Stimulated activated CD4-positive, alpha-beta T cell treated with anti-CD3 and anti-CD28 coated beads, Interleukin-12 subunit alpha, Interleukin-12 subunit beta, amount 100 ng/mL, for 4 hours (primary cell): ENCODE measurements around the gene MESP2.

Experiments
- DNase-seq: peaks from one replicate; pipeline ENCODE4 v3.0.0-alpha.2; 2020

MESP2 gene

GRCh38 chr15:89776274-89777072 is at the start of gene MESP2:
MESP2 (plus strand) TSS chr15:89776332; CDS start chr15:89776358, 26 bp downstream.
- DNase-seq: peak; percentile 51

DNA sequence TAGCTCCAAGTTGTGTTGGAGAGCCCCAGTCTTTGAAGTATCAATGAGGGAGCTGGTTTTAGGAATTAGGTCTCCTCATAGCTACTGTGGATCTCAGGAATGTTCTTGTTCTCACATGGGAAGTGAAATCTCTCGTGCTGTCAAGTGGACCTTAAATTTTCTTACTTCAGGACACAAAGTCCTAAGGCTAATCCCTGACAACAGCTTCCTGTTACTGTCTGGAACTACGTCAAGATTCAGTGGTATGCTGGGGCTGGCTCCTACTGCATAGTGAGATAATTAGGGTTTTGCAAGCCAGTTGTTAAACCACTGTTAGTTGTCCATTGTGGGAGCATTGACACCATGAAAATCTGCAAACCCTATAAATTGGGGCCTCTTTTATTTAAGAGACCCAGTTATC is 47.9 kb upstream of the MESP2 start:
- DNase-seq: no peak

GRCh38 chr15:89731275-89731674 is 44.9 kb upstream of the MESP2 start:
- no peak for DNase-seq

DNA sequence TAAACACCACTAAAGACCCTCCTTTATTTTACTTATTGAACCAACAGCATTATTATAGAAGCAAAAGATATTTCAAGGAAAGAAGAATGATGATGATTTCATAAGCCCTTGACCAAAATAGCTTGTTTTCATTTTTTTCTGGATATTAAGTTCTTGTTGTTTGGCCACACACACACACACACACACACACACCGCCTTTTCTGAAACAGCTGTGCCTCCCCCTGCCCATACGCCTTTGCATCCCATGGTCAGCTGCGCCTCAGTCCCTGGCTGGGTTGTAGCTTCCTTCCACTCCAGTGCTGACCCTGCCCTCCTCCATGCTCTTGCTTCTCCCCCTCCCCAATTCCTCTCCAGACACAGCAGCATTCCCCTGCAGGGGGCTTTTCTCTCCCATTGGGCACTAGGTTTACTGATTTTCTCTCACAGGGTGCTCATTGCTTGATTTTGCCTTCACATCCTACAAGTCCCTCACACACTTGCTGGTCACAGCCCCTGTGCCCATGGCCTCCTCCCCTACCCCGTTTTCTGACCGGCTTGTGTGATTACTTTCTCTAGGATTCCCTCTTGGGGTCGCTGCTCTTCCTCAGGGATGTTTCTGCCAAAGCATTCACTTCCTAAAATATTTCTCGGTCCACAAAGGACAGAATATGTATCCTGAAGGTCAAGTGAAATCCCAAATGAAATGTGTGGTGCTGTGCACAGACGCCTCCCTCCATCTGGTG is 43.5 kb upstream of the MESP2 start:
- DNase-seq: no peak

DNA sequence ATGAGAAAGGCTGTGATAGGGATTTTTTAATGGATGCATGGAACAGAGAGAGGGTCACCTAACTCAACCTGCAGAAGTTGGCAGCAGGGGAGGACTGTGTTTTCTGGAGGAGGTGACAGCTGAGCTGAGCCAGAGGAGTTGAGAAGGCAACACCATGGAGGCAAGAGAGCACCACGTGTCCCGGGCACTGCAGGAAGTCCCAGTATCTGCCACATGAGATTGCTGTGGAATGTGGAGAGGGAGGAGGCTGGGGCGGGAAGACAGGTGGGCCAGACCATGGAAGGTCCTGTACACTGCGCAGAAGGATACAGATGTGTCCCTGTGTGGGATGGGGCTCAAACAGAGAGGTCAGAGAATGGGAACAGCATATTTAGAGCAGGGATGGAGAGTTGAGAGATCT is 40.4 kb upstream of the MESP2 start:
- DNase-seq: no peak

DNA sequence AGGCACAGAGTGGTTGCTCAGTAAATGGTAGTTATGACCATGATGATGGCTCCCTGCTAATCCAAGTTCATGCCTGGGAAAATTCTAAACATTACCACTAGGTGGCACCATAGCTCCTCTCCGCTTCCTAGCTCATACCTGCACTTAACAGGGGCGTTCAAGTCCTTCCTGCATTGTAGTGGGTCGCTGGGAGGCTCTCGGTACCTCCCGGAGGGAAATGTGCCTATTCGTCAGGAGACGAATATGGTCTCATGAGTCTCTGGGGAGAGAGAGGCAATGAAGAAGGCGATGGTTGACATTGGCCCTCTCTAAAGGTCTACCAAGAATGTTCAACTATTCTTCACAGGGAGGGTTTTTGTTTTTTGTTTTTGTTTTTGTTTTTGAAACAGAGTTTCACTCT is 36.0 kb upstream of the MESP2 start:
- peak; percentile 30 for DNase-seq

DNA sequence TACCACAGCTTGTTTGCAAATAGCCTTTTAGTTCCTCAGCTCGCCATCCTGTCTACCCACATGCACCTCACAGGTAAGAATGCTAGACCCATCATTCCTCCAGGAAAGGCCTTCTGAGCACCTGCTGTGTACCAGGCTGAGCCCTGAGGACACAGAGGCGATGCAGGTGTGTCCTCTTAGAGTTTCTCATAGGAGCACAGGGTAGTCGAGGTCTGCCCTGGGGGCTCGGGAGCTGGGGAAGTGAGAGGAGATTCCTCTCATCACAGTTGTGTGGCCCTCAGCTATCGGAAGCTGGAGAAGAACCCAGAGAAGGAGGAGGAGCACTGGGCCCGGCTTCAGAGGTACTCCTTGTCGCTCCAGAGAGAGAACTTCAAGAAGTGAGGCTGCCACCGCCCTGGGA is 33.1 kb upstream of the MESP2 start:
- DNase-seq: no peak

- no peak for DNase-seq
Measured at GRCh38 chr15:89743594-89743993, 32.5 kb upstream of the MESP2 start.

DNA sequence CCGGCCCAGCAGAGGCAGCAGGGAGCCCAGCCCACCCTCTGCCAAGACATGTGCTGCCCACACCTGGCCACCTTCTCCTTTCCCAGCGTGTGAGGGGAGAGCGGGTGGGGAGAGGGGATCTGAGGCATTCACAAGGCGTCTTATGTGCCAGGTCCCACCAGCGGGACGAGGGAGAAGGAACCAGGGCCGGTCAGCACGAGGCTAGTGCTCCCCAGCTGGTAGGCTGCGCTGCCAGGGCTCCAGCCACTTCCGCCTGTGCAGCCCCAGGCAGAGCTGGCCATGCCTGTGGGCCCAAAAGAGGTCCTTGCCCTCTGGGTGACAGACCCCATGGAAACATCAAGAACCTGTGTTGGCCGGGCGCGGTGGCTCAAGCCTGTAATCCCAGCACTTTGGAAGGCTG is 31.0 kb upstream of the MESP2 start:
- DNase-seq: no peak

DNA sequence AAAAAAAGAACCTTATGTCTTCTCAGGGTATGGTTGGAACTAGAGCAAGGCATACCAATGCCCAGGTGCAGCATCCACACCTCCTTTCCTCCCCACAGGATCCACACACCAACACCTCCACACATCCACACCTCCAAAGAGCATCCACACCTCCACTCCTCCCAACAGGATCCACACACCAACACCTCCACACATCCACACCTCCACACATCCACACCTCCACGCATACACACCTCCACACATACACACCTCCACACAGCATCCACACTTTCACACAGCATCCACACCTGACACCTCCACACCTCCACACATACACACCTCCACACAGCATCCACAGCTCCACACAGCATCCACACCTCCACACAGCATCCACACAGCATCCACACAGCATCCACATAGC is 30.4 kb upstream of the MESP2 start:
- no peak for DNase-seq

- no peak for DNase-seq
Measured at GRCh38 chr15:89746386-89746780, 29.7 kb upstream of the MESP2 start.

DNA sequence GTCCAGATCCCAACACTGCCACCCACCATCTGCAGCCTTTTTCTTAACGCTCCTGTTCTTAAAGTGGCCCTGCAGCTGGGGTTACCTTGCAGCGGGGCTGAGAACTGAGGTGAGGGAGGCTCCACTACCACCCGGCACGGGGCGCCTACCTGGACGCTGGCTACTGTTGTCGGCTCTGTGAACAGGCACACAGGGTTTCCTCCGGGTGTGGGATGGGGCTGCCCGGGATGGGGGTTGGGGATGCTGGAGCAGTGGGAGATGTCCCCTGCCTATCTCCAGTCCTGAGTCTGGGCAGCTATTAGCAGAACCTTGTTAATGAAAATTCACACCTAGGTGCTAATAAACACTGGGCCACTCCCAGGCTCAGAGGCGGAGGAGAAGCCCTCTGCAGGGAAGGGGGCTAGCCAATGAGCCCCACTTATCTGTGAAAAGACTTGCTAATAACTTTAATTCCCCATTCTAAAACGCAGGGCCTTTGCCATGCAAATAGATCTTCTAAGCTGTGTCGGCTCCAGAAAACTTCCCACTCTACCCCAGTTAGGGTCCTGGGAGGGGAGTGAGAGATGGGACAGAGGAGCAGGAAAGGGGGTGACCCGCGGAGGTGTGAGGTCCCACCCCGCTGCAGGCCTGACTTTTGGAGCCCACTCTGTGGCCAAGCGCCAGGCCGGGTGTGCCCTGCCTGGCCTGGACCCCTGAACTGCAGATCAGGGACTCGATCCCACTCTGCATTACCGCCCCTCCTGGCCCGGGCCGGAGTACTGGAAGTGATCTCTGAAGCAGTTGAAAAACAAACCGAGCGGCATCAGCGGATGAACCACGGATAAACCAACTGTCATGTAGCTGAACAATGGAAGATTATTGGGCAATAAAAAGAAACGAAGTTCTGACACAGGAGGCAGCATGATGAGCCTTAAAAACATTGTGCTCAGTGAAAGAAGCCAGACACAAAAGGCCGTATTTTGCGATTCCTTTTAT is 28.1 kb upstream of the MESP2 start:
- DNase-seq: no peak

DNA sequence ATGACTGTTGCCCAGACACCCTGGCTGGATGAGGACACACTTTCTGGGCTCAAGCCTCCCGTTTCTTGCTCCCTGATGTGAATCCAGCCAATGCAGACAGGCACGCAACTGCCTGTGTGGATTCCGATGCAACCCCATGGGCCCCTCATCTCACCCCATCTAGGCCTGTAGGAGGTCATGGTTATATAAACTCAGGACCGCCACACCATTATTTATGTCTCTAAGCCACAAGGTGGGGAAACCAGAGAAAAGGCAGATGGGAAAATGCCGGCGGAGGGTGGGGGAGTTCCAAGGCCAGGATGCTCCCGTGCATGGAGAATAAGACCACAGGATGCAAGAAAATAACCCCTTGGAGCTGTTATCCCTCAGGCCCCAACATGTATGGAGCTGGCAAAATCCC is 27.1 kb upstream of the MESP2 start:
- DNase-seq: no peak

DNA sequence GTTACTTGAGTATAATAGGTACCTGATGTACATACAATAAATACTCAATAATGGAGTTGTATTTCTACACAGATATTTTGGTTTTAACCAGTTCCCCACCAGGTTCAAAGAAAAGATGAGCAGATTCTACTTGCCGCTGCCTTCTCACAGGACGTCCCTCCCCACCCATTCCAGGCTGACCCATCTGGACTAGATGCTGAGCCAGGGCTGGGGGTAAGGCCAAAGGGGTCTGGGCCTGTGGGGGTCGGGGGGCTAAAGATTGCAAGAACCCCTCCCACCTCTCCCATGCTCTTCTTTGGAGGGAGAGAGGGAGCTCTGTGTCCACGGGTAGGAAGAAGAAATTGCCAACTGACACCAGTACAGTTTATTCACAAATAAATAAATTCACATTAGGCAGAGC is 26.6 kb upstream of the MESP2 start:
- no peak for DNase-seq

- peak; percentile 6 for DNase-seq
Measured at GRCh38 chr15:89749951-89750559, 26.1 kb upstream of the MESP2 start.

GRCh38 chr15:89750560-89751542 is 25.3 kb upstream of the MESP2 start, which contains the start of gene MESP1:
MESP1 (minus strand) TSS chr15:89751249; CDS start chr15:89751231, 18 bp downstream.
- peak; percentile 87 for DNase-seq

DNA sequence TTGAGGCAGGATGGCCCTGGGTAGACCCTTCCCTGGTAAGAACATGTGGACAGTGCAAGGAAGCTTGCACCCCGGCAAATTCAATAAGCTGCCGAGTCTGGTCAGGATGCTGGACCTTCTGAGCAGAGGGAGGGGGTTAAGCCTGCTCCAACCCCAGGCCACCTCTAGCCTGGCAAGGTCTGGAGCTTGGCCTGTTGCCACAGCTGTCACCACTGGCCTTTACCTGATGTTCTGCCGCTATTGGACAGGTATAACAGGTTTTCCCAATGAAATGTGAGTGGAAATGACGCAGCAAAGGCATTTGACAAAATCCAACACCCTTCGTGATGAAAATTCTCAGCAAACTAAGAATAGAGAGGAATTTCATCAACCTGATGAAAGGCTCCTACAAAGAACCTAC is 24.4 kb upstream of the MESP2 start:
- DNase-seq: no peak

DNA sequence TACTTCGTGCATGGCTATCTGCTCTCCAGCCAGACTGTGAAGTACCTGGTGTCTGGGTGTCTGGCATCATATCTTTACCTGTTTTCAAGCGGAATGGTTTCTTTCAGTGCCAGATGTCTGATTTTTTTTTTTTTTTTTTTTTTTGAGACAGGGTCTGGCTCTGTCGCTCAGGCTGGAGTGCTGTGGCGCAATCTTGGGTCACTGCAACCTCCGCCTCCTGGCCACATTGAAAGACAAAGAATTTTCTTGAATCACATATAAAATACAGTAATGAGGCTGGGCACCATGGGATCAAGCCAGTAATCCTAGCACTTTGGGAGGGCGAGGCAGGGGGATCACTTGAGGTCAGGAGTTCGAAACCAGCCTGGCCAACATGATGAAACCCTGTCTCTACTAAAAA is 22.3 kb upstream of the MESP2 start:
- DNase-seq: no peak

GRCh38 chr15:89754361-89755154 is 21.6 kb upstream of the MESP2 start:
- DNase-seq: no peak

GRCh38 chr15:89755701-89756100 is 20.4 kb upstream of the MESP2 start:
- no peak for DNase-seq

DNA sequence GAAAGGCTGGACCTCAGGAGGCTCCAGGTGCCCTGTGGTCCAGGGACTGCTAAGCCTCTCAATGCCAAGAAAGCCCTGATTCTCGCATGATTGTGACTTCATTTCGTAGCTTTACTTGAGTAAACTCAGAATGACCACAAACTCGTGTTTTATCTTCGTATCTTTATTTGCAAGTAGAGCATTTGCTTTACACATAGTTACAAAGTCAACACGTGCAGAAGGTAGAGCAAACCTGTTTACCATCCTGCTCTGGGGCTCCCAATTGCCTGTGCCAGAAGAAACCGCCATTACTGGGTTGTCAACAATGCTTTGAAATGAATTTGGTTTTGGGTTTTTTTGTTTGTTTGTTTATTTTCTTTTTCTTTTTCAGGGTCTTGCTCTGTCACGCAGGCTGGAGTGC is 19.2 kb upstream of the MESP2 start:
- DNase-seq: no peak
